Suprapubic skin (tissue), 4 donors: ENCODE data around the gene KIF19.

ENCODE experiments used
- CTCF ChIP-seq, 2 donors: fragments of 200-600 bp in 1 of 2; fragments of 450-650 bp in 1 of 2; sonication (generic) in 1 of 2; IDR thresholded peaks; one replicate each; pipeline ENCODE4 v1.5.1; 2016 to 2019; ENCODE audit warnings: antibody characterized with exemption in 2 of 2, mild to moderate bottlenecking in 1 of 2, moderate library complexity in 1 of 2
- EP300 ChIP-seq: sonication (generic); formaldehyde crosslinking; IDR thresholded peaks from one replicate; pipeline ENCODE4 v1.6.1; 2017; ENCODE audit warnings: antibody characterized with exemption
- POLR2A ChIP-seq, 2 donors: fragments of 450-650 bp; IDR thresholded peaks; one replicate each; pipeline ENCODE4 v1.6.1; 2017; ENCODE audit warnings: antibody characterized with exemption in 2 of 2, mild to moderate bottlenecking in 2 of 2, moderate library complexity in 2 of 2
- POLR2AphosphoS5 ChIP-seq, 3 donors: sonication (generic); formaldehyde crosslinking; IDR thresholded peaks; one replicate each; pipeline ENCODE4 v1.6.1; 2017; ENCODE audit warnings: antibody characterized with exemption in 3 of 3

DNA sequence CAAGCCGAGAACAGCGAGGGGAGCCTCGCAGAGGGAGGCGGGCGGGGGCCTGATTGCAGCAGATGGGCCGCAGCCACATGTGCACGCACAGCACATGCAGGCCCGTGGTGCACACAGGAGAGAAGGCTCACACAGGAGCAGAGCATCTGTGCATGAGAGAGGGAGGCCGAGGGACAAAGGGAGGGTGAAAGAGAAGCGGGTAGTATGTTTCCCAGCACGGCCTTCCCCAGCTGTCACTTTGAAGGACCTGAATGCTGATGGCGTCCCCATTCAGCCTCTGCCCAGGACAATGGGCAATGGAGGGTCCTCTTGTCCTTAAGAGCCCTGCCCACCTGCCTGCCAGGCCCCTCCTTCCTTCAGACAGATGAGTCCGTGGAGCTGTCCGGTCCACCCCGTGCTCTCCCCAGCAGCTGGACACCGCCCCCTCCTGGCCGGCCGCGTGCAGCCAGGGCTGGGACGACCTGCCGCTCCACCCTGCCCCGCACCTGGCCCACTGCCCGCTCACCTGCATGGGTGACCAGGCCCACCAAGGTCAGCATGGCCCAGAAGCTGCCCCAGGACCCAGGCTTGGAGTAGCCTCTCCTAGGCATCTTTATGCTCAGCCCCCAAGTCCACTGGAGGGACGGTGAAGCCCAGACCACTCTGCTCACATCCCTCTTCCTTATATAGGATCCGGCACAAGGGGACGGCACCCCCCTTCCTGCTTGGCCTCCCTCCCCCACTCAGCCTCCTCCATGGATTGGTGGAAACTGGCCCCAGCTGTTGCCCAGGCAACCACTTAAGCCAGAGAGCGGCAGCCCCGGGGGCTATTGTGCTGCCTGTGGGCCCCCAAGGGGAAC lies 35.4 kb downstream of the KIF19 start, which contains the start of gene BTBD17:
- TF ChIP-seq POLR2A (IDR thresholded peaks at IDR 0.05) (no peak), POLR2AphosphoS5 (IDR thresholded peaks at IDR 0.05) (no peak), CTCF (IDR thresholded peaks at IDR 0.05) (peak; percentile 22 to 59), EP300 (no peak)
